Vagina (tissue), 2 donors: ENCODE results near the gene SUSD3. TPM values are rescaled to one million over a fixed set of nuclear protein-coding genes. Genes with fewer than 3 reads are reported as not detected.
"Not testable (repeated sequence)": the region's sequence is repeated elsewhere in the genome, so short reads cannot be mapped to it uniquely, and the experiment has no call there.

Experiments used
- DNase-seq, 2 donors: peaks; one replicate each; pipeline ENCODE4 v3.0.0-alpha.2; 2017; ENCODE audit errors: extremely low spot score in 2 of 2
- H3K27ac ChIP-seq: fragments of 200-600 bp; sonication (generic); one replicate; pipeline ENCODE4 v1.5.1; 2019
- H3K27me3 ChIP-seq: fragments of 200-600 bp; sonication (generic); one replicate; pipeline ENCODE4 v1.5.1; 2019
- H3K36me3 ChIP-seq, 2 donors: fragments of 200-600 bp; sonication (generic); one replicate each; pipeline ENCODE4 v1.5.1; 2017 to 2019
- H3K4me1 ChIP-seq: fragments of 200-600 bp; sonication (generic); one replicate; pipeline ENCODE4 v1.5.1; 2019
- H3K4me3 ChIP-seq, 2 donors: fragments of 200-600 bp; sonication (generic); 1 replicate in 1 of 2; 2 replicates in 1 of 2; pipeline ENCODE4 v1.5.1; 2016 to 2019
- H3K9me3 ChIP-seq: fragments of 200-600 bp; sonication (generic); one replicate; pipeline ENCODE4 v1.5.1; 2019
- CTCF ChIP-seq, 3 experiments: fragments of 450-650 bp in 2 of 3; fragments of 200-600 bp in 1 of 3; sonication (generic) in 1 of 3; IDR thresholded peaks; one replicate each; pipeline ENCODE4 v1.5.1; 2017 to 2019; ENCODE audit warnings: antibody characterized with exemption in 3 of 3, mild to moderate bottlenecking in 2 of 3, moderate library complexity in 2 of 3
- POLR2A ChIP-seq, 2 donors: fragments of 450-650 bp; IDR thresholded peaks; one replicate each; pipeline ENCODE4 v1.6.1; 2017; ENCODE audit warnings: antibody characterized with exemption in 2 of 2, mild to moderate bottlenecking in 2 of 2, moderate library complexity in 2 of 2
- POLR2AphosphoS5 ChIP-seq, 2 donors: sonication (generic); formaldehyde crosslinking; IDR thresholded peaks; one replicate each; pipeline ENCODE4 v1.9.0; 2017; ENCODE audit warnings: antibody characterized with exemption in 2 of 2, mild to moderate bottlenecking in 2 of 2, low read depth in 1 of 2; ENCODE audit not compliant: insufficient read depth in 1 of 2
- intact Hi-C: fragments of 100-400 bp; cut with DNase I; formaldehyde crosslinking; loops from one replicate; pipeline ENCODE4 v1.15.1; 2023
- total RNA-seq: library from RNA; depleted of rRNA; stranded (reverse); fragments of >200 nt; gene quantifications from one replicate; pipeline ENCODE4 v1.2.3, GENCODE V29; 2016

The SUSD3 gene
- total RNA-seq, 1 donor from 2014 or later, result 25.0 TPM

DNA sequence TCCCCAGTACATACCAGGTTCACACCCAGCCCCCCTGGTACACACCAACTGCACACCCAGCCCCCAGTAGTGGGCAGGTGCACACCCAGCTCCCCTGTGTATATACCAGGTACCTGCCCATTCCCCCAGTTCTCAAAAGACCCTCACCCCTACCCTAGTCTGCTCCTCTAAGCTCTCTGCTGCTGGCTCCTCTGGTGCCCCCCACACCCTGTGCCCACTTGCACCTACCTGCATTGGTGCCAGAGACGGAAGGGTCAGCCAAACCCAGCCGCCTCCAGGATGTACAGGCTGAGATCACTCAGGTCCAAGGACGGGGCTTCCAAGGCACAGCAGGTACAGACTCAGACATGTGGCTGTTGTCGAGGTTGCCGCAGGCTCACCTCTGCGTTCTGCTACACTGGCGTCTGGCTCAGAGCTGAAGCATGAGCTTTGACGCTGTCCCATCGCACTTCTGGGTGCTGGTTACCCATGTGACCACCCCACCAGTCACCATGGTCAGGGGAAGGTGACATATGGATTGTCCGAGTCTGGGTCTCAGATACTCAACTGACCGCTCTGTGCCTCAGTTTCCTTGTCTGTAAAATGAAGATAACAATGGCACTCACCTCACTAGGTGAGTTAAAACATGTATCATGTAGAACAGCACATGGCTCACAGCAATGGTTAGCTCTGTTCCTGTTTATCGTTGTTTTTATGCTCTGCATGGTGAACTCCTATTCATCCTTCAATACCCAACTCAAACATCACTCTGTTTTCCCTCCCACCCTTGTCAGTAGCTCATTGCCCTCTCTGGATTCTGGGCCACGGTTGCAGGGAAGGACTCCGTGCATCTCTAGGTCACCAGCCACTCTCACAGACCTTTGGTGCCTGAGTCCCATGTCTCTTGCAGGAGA is 45.3 kb upstream of the SUSD3 start:
- Histone ChIP-seq H3K27me3 (no peaks in the 10 kb centered on the region), H3K27ac (no peak overlapping the region), H3K9me3 (no peaks in the 10 kb centered on the region), H3K4me1 (no peaks in the 10 kb centered on the region), H3K36me3 (no peaks in the 10 kb centered on the region), H3K4me3 (no peak overlapping the region)
- no peak for TF ChIP-seq POLR2AphosphoS5 (IDR thresholded peaks at IDR 0.05; ENCODE audit: insufficient read depth in 1 of 2, low read depth in 1 of 2)
- DNase-seq, result no peak
- intact Hi-C loops, result no loop called here

DNA sequence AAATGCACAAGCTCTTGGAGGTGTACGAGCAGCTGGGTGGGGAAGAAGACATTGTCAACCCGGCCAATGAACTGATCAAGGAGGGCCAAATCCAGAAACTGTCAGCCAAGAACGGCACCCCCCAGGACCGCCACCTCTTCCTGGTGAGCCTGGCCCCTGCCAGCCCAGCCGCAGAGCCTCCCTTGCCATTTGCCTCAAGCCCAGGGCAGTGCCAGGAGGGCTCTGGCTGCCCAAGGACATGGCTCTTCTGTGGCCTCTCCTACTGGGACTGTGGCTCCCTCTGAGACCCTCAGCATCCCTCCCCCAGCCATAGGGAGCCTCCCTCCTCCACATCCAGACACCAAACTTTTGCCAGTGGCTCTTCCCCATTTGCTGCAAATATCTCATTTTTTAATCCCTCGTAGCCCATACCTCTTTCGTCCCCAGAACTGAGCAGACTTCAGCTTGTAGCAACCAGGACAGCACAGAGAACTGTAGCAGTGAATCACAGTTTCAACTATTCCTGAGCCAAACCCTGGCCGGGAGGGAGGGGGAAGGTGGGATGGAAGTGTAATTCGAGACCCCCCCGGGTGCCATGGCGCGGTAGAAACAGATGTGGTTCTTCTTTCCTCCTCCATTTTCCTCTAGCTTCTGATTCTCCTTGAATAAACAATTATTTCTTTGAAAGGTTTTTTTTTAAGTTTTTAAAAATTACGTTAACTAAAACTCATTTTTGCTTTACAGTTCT is 44.5 kb upstream of the SUSD3 start:
- TF ChIP-seq POLR2AphosphoS5 (IDR thresholded peaks at IDR 0.05; ENCODE audit: insufficient read depth in 1 of 2, low read depth in 1 of 2) (no peak), CTCF (IDR thresholded peaks at IDR 0.05) (no peak), POLR2A (IDR thresholded peaks at IDR 0.05) (no peak)

DNA sequence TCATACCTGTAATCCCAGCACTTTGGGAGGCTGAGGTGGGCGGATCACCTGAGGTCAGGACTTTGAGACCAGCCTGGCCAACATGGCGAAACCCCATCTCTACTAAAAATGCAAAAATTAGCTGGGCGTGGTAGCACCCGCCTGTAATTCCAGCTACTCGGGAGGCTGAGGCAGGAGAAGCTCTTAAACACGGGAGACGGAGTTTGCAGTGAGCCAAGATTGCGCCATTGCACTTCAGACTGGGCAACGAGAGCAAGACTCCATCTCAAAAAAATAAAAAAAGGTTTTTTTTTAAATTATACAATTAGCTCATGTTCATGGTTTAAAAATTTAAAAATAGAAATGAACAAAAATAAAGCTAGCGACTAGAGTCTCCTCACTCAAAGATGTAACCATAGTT is 43.3 kb upstream of the SUSD3 start:
- H3K27ac ChIP-seq, H3K36me3 ChIP-seq, H3K4me3 ChIP-seq, H3K27me3 ChIP-seq, intact Hi-C loops, H3K9me3 ChIP-seq, DNase-seq, H3K4me1 ChIP-seq: not testable (repeated sequence)

More for the DNA sequence above, 44.5 kb upstream of the SUSD3 start:
- intact Hi-C loops, result no loop called here
- Histone ChIP-seq H3K27ac (no peak overlapping the region), H3K36me3 (no peaks in the 10 kb centered on the region), H3K9me3 (no peaks in the 10 kb centered on the region), H3K27me3 (no peaks in the 10 kb centered on the region), H3K4me1 (no peaks in the 10 kb centered on the region), H3K4me3 (no peak overlapping the region)
- DNase-seq, result no peak

DNA sequence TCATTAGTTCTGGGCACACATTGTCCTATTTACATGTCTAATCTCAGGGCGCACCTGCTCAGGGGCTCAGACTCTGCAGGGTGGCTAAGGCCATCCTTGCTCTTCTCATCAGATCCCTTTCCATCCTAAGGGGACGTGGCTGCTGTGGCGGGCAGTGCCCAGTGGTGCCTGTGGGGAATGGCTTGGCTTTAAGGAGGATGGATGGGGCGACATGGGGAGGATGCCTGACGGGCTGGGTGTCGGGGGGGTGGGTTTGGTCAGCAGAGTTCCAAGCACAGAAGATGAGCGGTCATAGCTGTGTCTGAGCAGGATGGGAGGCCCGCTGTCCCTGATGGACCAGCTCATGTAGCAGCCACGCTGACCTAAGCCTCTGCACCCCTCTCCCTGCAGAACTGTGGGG is 40.9 kb upstream of the SUSD3 start:
- H3K36me3 ChIP-seq, result no peaks in the 10 kb centered on the region
- no peaks in the 10 kb centered on the region for H3K4me1 ChIP-seq
- H3K9me3 ChIP-seq, result no peaks in the 10 kb centered on the region
- no peak overlapping the region for H3K4me3 ChIP-seq
- H3K27me3 ChIP-seq, result no peaks in the 10 kb centered on the region
- intact Hi-C loops, result no loop called here
- no peak for DNase-seq
- TF ChIP-seq POLR2AphosphoS5 (IDR thresholded peaks at IDR 0.05; ENCODE audit: insufficient read depth in 1 of 2, low read depth in 1 of 2) (no peak), POLR2A (IDR thresholded peaks at IDR 0.05) (no peak), CTCF (IDR thresholded peaks at IDR 0.05) (no peak)
- H3K27ac ChIP-seq, result no peak overlapping the region

GRCh38 chr9:93020151-93020550 is 38.4 kb upstream of the SUSD3 start:
- H3K4me3 ChIP-seq, result no peak overlapping the region

More at GRCh38 chr9:93020151-93020550, 38.4 kb upstream of the SUSD3 start:
- TF ChIP-seq CTCF (IDR thresholded peaks at IDR 0.05) (no peak), POLR2A (IDR thresholded peaks at IDR 0.05) (no peak), POLR2AphosphoS5 (IDR thresholded peaks at IDR 0.05; ENCODE audit: insufficient read depth in 1 of 2, low read depth in 1 of 2) (no peak)
- H3K27ac ChIP-seq, result no peak overlapping the region
- no peaks in the 10 kb centered on the region for H3K4me1 ChIP-seq
- H3K9me3 ChIP-seq, result no peaks in the 10 kb centered on the region
- no peaks in the 10 kb centered on the region for H3K27me3 ChIP-seq
- intact Hi-C loops, result no loop called here
- peaks cover 0 to 6% of the 10 kb centered on the region in 2 donors for H3K36me3 ChIP-seq
- no peak for DNase-seq
